Measurements from ENCODE around the gene RAG1. TPM values are rescaled to one million over a fixed set of nuclear protein-coding genes. Genes with fewer than 3 reads are reported as not detected.

Gene RAG1
- total and polyA plus RNA-seq, 2 of the 8 experiments (the other 6 are each of a cell fraction or from before 2014, with no cell fraction given): 0.14 to 0.58 TPM

- TF ChIP-seq, protein P1, sequence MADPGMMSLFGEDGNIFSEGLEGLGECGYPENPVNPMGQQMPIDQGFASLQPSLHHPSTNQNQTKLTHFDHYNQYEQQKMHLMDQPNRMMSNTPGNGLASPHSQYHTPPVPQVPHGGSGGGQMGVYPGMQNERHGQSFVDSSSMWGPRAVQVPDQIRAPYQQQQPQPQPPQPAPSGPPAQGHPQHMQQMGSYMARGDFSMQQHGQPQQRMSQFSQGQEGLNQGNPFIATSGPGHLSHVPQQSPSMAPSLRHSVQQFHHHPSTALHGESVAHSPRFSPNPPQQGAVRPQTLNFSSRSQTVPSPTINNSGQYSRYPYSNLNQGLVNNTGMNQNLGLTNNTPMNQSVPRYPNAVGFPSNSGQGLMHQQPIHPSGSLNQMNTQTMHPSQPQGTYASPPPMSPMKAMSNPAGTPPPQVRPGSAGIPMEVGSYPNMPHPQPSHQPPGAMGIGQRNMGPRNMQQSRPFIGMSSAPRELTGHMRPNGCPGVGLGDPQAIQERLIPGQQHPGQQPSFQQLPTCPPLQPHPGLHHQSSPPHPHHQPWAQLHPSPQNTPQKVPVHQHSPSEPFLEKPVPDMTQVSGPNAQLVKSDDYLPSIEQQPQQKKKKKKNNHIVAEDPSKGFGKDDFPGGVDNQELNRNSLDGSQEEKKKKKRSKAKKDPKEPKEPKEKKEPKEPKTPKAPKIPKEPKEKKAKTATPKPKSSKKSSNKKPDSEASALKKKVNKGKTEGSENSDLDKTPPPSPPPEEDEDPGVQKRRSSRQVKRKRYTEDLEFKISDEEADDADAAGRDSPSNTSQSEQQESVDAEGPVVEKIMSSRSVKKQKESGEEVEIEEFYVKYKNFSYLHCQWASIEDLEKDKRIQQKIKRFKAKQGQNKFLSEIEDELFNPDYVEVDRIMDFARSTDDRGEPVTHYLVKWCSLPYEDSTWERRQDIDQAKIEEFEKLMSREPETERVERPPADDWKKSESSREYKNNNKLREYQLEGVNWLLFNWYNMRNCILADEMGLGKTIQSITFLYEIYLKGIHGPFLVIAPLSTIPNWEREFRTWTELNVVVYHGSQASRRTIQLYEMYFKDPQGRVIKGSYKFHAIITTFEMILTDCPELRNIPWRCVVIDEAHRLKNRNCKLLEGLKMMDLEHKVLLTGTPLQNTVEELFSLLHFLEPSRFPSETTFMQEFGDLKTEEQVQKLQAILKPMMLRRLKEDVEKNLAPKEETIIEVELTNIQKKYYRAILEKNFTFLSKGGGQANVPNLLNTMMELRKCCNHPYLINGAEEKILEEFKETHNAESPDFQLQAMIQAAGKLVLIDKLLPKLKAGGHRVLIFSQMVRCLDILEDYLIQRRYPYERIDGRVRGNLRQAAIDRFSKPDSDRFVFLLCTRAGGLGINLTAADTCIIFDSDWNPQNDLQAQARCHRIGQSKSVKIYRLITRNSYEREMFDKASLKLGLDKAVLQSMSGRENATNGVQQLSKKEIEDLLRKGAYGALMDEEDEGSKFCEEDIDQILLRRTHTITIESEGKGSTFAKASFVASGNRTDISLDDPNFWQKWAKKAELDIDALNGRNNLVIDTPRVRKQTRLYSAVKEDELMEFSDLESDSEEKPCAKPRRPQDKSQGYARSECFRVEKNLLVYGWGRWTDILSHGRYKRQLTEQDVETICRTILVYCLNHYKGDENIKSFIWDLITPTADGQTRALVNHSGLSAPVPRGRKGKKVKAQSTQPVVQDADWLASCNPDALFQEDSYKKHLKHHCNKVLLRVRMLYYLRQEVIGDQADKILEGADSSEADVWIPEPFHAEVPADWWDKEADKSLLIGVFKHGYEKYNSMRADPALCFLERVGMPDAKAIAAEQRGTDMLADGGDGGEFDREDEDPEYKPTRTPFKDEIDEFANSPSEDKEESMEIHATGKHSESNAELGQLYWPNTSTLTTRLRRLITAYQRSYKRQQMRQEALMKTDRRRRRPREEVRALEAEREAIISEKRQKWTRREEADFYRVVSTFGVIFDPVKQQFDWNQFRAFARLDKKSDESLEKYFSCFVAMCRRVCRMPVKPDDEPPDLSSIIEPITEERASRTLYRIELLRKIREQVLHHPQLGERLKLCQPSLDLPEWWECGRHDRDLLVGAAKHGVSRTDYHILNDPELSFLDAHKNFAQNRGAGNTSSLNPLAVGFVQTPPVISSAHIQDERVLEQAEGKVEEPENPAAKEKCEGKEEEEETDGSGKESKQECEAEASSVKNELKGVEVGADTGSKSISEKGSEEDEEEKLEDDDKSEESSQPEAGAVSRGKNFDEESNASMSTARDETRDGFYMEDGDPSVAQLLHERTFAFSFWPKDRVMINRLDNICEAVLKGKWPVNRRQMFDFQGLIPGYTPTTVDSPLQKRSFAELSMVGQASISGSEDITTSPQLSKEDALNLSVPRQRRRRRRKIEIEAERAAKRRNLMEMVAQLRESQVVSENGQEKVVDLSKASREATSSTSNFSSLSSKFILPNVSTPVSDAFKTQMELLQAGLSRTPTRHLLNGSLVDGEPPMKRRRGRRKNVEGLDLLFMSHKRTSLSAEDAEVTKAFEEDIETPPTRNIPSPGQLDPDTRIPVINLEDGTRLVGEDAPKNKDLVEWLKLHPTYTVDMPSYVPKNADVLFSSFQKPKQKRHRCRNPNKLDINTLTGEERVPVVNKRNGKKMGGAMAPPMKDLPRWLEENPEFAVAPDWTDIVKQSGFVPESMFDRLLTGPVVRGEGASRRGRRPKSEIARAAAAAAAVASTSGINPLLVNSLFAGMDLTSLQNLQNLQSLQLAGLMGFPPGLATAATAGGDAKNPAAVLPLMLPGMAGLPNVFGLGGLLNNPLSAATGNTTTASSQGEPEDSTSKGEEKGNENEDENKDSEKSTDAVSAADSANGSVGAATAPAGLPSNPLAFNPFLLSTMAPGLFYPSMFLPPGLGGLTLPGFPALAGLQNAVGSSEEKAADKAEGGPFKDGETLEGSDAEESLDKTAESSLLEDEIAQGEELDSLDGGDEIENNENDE (IDR thresholded peaks at IDR 0.05; ENCODE audit: insufficient replicate concordance, low read length): no peak
- TF ChIP-seq, protein P2, sequence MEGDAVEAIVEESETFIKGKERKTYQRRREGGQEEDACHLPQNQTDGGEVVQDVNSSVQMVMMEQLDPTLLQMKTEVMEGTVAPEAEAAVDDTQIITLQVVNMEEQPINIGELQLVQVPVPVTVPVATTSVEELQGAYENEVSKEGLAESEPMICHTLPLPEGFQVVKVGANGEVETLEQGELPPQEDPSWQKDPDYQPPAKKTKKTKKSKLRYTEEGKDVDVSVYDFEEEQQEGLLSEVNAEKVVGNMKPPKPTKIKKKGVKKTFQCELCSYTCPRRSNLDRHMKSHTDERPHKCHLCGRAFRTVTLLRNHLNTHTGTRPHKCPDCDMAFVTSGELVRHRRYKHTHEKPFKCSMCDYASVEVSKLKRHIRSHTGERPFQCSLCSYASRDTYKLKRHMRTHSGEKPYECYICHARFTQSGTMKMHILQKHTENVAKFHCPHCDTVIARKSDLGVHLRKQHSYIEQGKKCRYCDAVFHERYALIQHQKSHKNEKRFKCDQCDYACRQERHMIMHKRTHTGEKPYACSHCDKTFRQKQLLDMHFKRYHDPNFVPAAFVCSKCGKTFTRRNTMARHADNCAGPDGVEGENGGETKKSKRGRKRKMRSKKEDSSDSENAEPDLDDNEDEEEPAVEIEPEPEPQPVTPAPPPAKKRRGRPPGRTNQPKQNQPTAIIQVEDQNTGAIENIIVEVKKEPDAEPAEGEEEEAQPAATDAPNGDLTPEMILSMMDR (IDR thresholded peaks at IDR 0.05; ENCODE audit: control extremely low read depth in 1 of 3, insufficient read depth in 1 of 3, low read depth in 1 of 3, low read length in 3 of 3): no peak
- TF ChIP-seq E2F6 (IDR thresholded peaks at IDR 0.05): no peak
Measured at GRCh38 chr11:36598051-36598450, 30.2 kb downstream of the RAG1 start, which contains the start of gene RAG2 (continued).
